Testis (tissue), 2 donors: ENCODE results near the gene EXOC3L4.

Experiments used
- CTCF ChIP-seq, 3 experiments: fragments of 450-650 bp in 2 of 3; fragments of 200-600 bp in 1 of 3; sonication (generic) in 1 of 3; IDR thresholded peaks; one replicate each; pipeline ENCODE4 v1.5.1; 2016 to 2019; ENCODE audit warnings: antibody characterized with exemption in 3 of 3, mild to moderate bottlenecking in 2 of 3, moderate library complexity in 1 of 3
- POLR2A ChIP-seq: fragments of 450-650 bp; IDR thresholded peaks from one replicate; pipeline ENCODE4 v1.6.1; 2017; ENCODE audit warnings: antibody characterized with exemption, mild to moderate bottlenecking, moderate library complexity

GRCh38 chr14:103064978-103065377, 29.5 kb upstream of the EXOC3L4 start:
- TF ChIP-seq CTCF (IDR thresholded peaks at IDR 0.05), result no peak
- TF ChIP-seq POLR2A, result no peak
